SK-N-SH (cell line): ENCODE results near the gene RPH3AL. TPM values are rescaled to one million over a fixed set of nuclear protein-coding genes. Genes with fewer than 3 reads are reported as not detected.

Experiments
- CTCF ChIA-PET: fragments of 300-600, 350-600 bp; formaldehyde crosslinking; extraction: SDS; loops from one replicate; lab custom pipeline; 2021; lab: Yijun Ruan, JAX
- POLR2A ChIA-PET: fragments of 350-600 bp; sonication (Branson Sonifier 250); formaldehyde crosslinking; extraction: SDS; loops from one replicate; lab custom pipeline; 2020; ENCODE audit warnings: antibody characterized with exemption, inconsistent platforms; lab: Yijun Ruan, JAX
- DNase-seq: peaks from one replicate; pipeline ENCODE4 v3.0.0; 2012
- H2AFZ ChIP-seq: fragments of 200-600 bp; sonication (generic); 2 replicates; pipeline ENCODE4 v1.8.1; 2016; ENCODE audit warnings: antibody characterized with exemption, mild to moderate bottlenecking, low read depth
- H3F3A ChIP-seq: fragments of 200-600 bp; sonication (generic); replicated peaks from 2 replicates; pipeline ENCODE3; 2016; ENCODE audit warnings: antibody characterized with exemption, mild to moderate bottlenecking; ENCODE audit not compliant: insufficient read depth
- H3K27ac ChIP-seq, 2 experiments: fragments of 200-500 bp in 1 of 2; fragments of 200-600 bp in 1 of 2; sonication (Bioruptor generic) in 1 of 2; sonication (generic), shearing (Covaris generic) in 1 of 2; 2 replicates each; pipeline versions ENCODE4 v1.5.1 to v1.6.1; 2014 to 2016; ENCODE audit warnings: low read depth in 2 of 2, inconsistent platforms in 1 of 2, low read length in 1 of 2, mild to moderate bottlenecking in 1 of 2, mixed read lengths in 1 of 2
- H3K27me3 ChIP-seq: fragments of 200-600 bp; sonication (generic), shearing (Covaris generic); 2 replicates; pipeline ENCODE4 v1.6.1; 2016; ENCODE audit warnings: mixed run types; ENCODE audit not compliant: insufficient read depth
- H3K36me3 ChIP-seq, 2 experiments: fragments of 200-500 bp in 1 of 2; fragments of 200-600 bp in 1 of 2; sonication (Bioruptor generic) in 1 of 2; sonication (generic) in 1 of 2; replicated peaks in 1 of 2; 2 replicates each; pipeline versions ENCODE3 to v1.5.1; 2014 to 2016; ENCODE audit warnings: low read length in 1 of 2, mild to moderate bottlenecking in 1 of 2; ENCODE audit not compliant: insufficient read depth in 2 of 2, control insufficient read depth in 1 of 2
- H3K4me1 ChIP-seq, 2 experiments: fragments of 200-500 bp in 1 of 2; fragments of 200-600 bp in 1 of 2; sonication (Bioruptor generic) in 1 of 2; sonication (generic), shearing (Covaris generic) in 1 of 2; 2 replicates each; pipeline versions ENCODE4 v1.5.1 to v1.6.1; 2014 to 2016; ENCODE audit warnings: low read depth in 1 of 2, low read length in 1 of 2, mixed run types in 1 of 2; ENCODE audit not compliant: insufficient read depth in 2 of 2, control insufficient read depth in 1 of 2
- H3K4me2 ChIP-seq: fragments of 200-600 bp; sonication (generic), shearing (Covaris generic); 2 replicates; pipeline ENCODE4 v1.6.1; 2017; ENCODE audit warnings: mixed run types
- H3K4me3 ChIP-seq, 2 experiments: fragments of 200-500 bp in 1 of 2; fragments of 200-600 bp in 1 of 2; sonication (Bioruptor generic) in 1 of 2; sonication (generic), shearing (Covaris generic) in 1 of 2; 2 replicates each; pipeline versions ENCODE4 v1.5.1 to v1.8.1; 2014 to 2016; ENCODE audit warnings: low read depth in 2 of 2, inconsistent platforms in 1 of 2, low read length in 1 of 2, mild to moderate bottlenecking in 1 of 2, mixed read lengths in 1 of 2, moderate library complexity in 1 of 2
- H3K79me2 ChIP-seq: fragments of 200-600 bp; sonication (generic); 2 replicates; pipeline ENCODE4 v1.8.1; 2017; ENCODE audit warnings: mild to moderate bottlenecking; ENCODE audit not compliant: insufficient read depth
- H3K9ac ChIP-seq: fragments of 200-600 bp; sonication (generic); 2 replicates; pipeline ENCODE4 v1.6.1; 2017; ENCODE audit warnings: mixed run types
- H3K9me2 ChIP-seq: fragments of 200-600 bp; sonication (generic); 2 replicates; pipeline ENCODE4 v1.6.1; 2017; ENCODE audit warnings: mixed run types
- H3K9me3 ChIP-seq: fragments of 200-600 bp; sonication (generic); 2 replicates; pipeline ENCODE4 v1.6.1; 2017; ENCODE audit warnings: mixed run types, mild to moderate bottlenecking, moderate library complexity
- H4K20me1 ChIP-seq: fragments of 200-600 bp; sonication (generic); 2 replicates; pipeline ENCODE4 v1.6.1; 2017; ENCODE audit warnings: mild to moderate bottlenecking, mixed run types; ENCODE audit not compliant: insufficient read depth
- FOSL2 ChIP-seq: IDR thresholded peaks from 2 replicates; pipeline ENCODE4 v1.4.0; 2012; ENCODE audit warnings: low read depth, mild to moderate bottlenecking, moderate library complexity, borderline replicate concordance
- FOXJ3 ChIP-seq: sonication (generic); formaldehyde crosslinking; IDR thresholded peaks from 2 replicates; pipeline ENCODE4 v1.5.1; 2020; ENCODE audit warnings: mild to moderate bottlenecking, missing genetic modification reagents
- GATA2 ChIP-seq: sonication (generic); formaldehyde crosslinking; IDR thresholded peaks from 2 replicates; pipeline ENCODE4 v1.5.0; 2020; ENCODE audit warnings: mild to moderate bottlenecking, missing genetic modification reagents
- JUND ChIP-seq: IDR thresholded peaks from 2 replicates; pipeline ENCODE4 v1.4.0; 2012
- MEF2A ChIP-seq: IDR thresholded peaks from 2 replicates; pipeline ENCODE4 v1.4.0; 2012; ENCODE audit warnings: low read depth, borderline replicate concordance
- MXI1 ChIP-seq: IDR thresholded peaks from 2 replicates; pipeline ENCODE4 v1.6.1; 2012; ENCODE audit warnings: mild to moderate bottlenecking, low read depth, low read length, improper control_type of control experiment
- NFIC ChIP-seq: IDR thresholded peaks from 2 replicates; pipeline ENCODE4 v1.4.0; 2012; ENCODE audit warnings: borderline replicate concordance
- RAD21 ChIP-seq: IDR thresholded peaks from 2 replicates; pipeline ENCODE4 v1.6.1; 2012; ENCODE audit warnings: mild to moderate bottlenecking, low read length
- RFX5 ChIP-seq: IDR thresholded peaks from 2 replicates; pipeline ENCODE4 v1.6.1; 2012; ENCODE audit warnings: mild to moderate bottlenecking, improper control_type of control experiment, low read length
- RXRA ChIP-seq: IDR thresholded peaks from 2 replicates; pipeline ENCODE4 v1.4.0; 2012; ENCODE audit warnings: low read depth, mild to moderate bottlenecking, borderline replicate concordance
- SIN3A ChIP-seq: IDR thresholded peaks from 2 replicates; pipeline ENCODE4 v1.6.1; 2012; ENCODE audit warnings: low read depth, mild to moderate bottlenecking, low read length, moderate library complexity, borderline replicate concordance
- TCF12 ChIP-seq: IDR thresholded peaks from 2 replicates; pipeline ENCODE4 v1.4.0; 2012
- USF1 ChIP-seq: IDR thresholded peaks from 2 replicates; pipeline ENCODE4 v1.4.0; 2012; ENCODE audit warnings: low read depth, borderline replicate concordance
- USF2 ChIP-seq: fragments of 150-350 bp; IDR thresholded peaks from 2 replicates; pipeline ENCODE4 v1.6.1; 2017; ENCODE audit warnings: antibody characterized with exemption, low read length, low read depth, borderline replicate concordance
- WGBS: methylation state at CpG from one replicate; pipeline ENCODE4 v1.1.6; 2017; ENCODE audit warnings: low lambda C conversion rate; 5-methylcytosine and 5-hydroxymethylcytosine counted together
- polyA plus RNA-seq, 3 experiments: library from polyadenylated mRNA; depleted of rRNA; stranded (reverse); fragments of >200 nt; gene quantifications; 2 replicates each; pipeline ENCODE4 v1.2.3, GENCODE V29; 2012

RPH3AL gene
- polyA plus RNA-seq, 1 of the 3 experiments (the other 2 are of a cell fraction) = 2.9 TPM

- Histone ChIP-seq H4K20me1 (no peaks in the 10 kb centered on the region), H3K79me2 (no peaks in the 10 kb centered on the region), H3K9ac (no peak overlapping the region), H3K9me3 (no peaks in the 10 kb centered on the region), H2AFZ (no peak overlapping the region), H3K4me3 (no peak overlapping the region), H3K9me2 (no peaks in the 10 kb centered on the region), H3K4me2 (no peak overlapping the region), H3K4me1 (no peaks in the 10 kb centered on the region; a peak in 1 of 4 replicates), H3K27me3 (no peaks in the 10 kb centered on the region), H3F3A (no peaks in the 10 kb centered on the region), H3K36me3 (no peaks in the 10 kb centered on the region), H3K27ac (no peak overlapping the region)
- 78% methylated on average over 11 of the region's 11 CpGs for WGBS
- DNase-seq = no peak
- ChIA-PET CTCF (interaction anchor here (1.1 kb wide), 1 partner anchor 18 kb away, joined by 3 read pairs; no protein-coding TSS in a partner anchor), POLR2A (no interaction called here)
- TF ChIP-seq SIN3A = no peak
- no peak for TF ChIP-seq NFIC
- TF ChIP-seq GATA2 (CRISPR knock-in tag) = no peak
- TF ChIP-seq JUND = no peak
Observed at GRCh38 chr17:327296-327695, 25.3 kb downstream of the RPH3AL start.

GRCh38 chr17:326010-326621 lies 26.5 kb downstream of the RPH3AL start:
- ChIA-PET POLR2A (no interaction called here), CTCF (interaction anchor here (0.7 to 1.1 kb wide), 2 partner anchors 17 to 60 kb away, joined by 3 read pairs; no protein-coding TSS in a partner anchor)
- no peaks in the 10 kb centered on the region for H3F3A ChIP-seq
- H3K27ac ChIP-seq = no peak overlapping the region
- H3K4me1 ChIP-seq = no peaks in the 10 kb centered on the region; a peak in 1 of 4 replicates
- DNase-seq = no peak
- no peak overlapping the region for H2AFZ ChIP-seq
- no peak overlapping the region for H3K4me2 ChIP-seq
- H3K4me3 ChIP-seq = no peak overlapping the region
- H3K9me2 ChIP-seq = no peaks in the 10 kb centered on the region
- H3K36me3 ChIP-seq = no peaks in the 10 kb centered on the region
- no peaks in the 10 kb centered on the region for H3K79me2 ChIP-seq
- no peaks in the 10 kb centered on the region for H3K9me3 ChIP-seq
- no peaks in the 10 kb centered on the region for H3K27me3 ChIP-seq
- 87% methylated on average over 14 of the region's 21 CpGs for WGBS
- H4K20me1 ChIP-seq = no peaks in the 10 kb centered on the region
- H3K9ac ChIP-seq = no peak overlapping the region
- no peak for TF ChIP-seq USF2
- no peak for TF ChIP-seq RAD21
- no peak for TF ChIP-seq GATA2 (CRISPR knock-in tag)
- no peak for TF ChIP-seq MEF2A
- no peak for TF ChIP-seq RFX5
- TF ChIP-seq USF1 = no peak
- TF ChIP-seq FOSL2 = no peak
- TF ChIP-seq MXI1 = no peak
- no peak for TF ChIP-seq JUND
- no peak for TF ChIP-seq TCF12
- no peak for TF ChIP-seq RXRA
- TF ChIP-seq FOXJ3 (CRISPR knock-in tag) = no peak
